ENCODE results near the gene CCL20.

CCL20 gene

GRCh38 chr2:227802882-227803281 is 10.8 kb upstream of the CCL20 start:
- no peak for DNase-seq (ENCODE audit: low read depth)

GRCh38 chr2:227804975-227805374 is 8.7 kb upstream of the CCL20 start:
- DNase-seq (ENCODE audit: low read depth), result no peak

- no peak for DNase-seq (ENCODE audit: low read depth)
Measured at GRCh38 chr2:227805578-227805977, 8.1 kb upstream of the CCL20 start.

GRCh38 chr2:227808936-227809335 is 4.7 kb upstream of the CCL20 start:
- no peak for DNase-seq (ENCODE audit: low read depth)

- DNase-seq (ENCODE audit: low read depth), result no peak
Measured at GRCh38 chr2:227812001-227812400, 1.6 kb upstream of the CCL20 start.

- DNase-seq (ENCODE audit: low read depth), result no peak
Measured at GRCh38 chr2:227813229-227813561, 447 bp upstream of the CCL20 start.

GRCh38 chr2:227815066-227815465 is 1.4 kb downstream of the CCL20 start:
- no peak for DNase-seq (ENCODE audit: low read depth)

- no peak for DNase-seq (ENCODE audit: low read depth)
Measured at GRCh38 chr2:227816507-227817294, 3.1 kb downstream of the CCL20 start.

GRCh38 chr2:227817336-227817735 is 3.7 kb downstream of the CCL20 start:
- DNase-seq (ENCODE audit: low read depth), result no peak

GRCh38 chr2:227817850-227818674 is 4.4 kb downstream of the CCL20 start:
- peak; percentile 27 for DNase-seq (ENCODE audit: low read depth)

- DNase-seq (ENCODE audit: low read depth), result no peak
Measured at GRCh38 chr2:227818675-227819397, 5.2 kb downstream of the CCL20 start.

GRCh38 chr2:227819398-227819697 is 5.7 kb downstream of the CCL20 start:
- no peak for DNase-seq (ENCODE audit: low read depth)

GRCh38 chr2:227821043-227821942 is 7.7 kb downstream of the CCL20 start:
- no peak for DNase-seq (ENCODE audit: low read depth)

GRCh38 chr2:227822416-227823003 is 8.9 kb downstream of the CCL20 start:
- no peak for DNase-seq (ENCODE audit: low read depth)

GRCh38 chr2:227823922-227824321 is 10.3 kb downstream of the CCL20 start:
- no peak for DNase-seq (ENCODE audit: low read depth)

- no peak for DNase-seq (ENCODE audit: low read depth)
Measured at GRCh38 chr2:227824711-227825110, 11.1 kb downstream of the CCL20 start.

- DNase-seq (ENCODE audit: low read depth), result no peak
Measured at GRCh38 chr2:227826019-227826521, 12.4 kb downstream of the CCL20 start.

GRCh38 chr2:227826563-227826962 is 12.9 kb downstream of the CCL20 start:
- DNase-seq (ENCODE audit: low read depth), result no peak

GRCh38 chr2:227827143-227827542 is 13.5 kb downstream of the CCL20 start:
- DNase-seq (ENCODE audit: low read depth), result no peak

GRCh38 chr2:227828477-227828912 is 14.9 kb downstream of the CCL20 start:
- no peak for DNase-seq (ENCODE audit: low read depth)

GRCh38 chr2:227829337-227829736 is 15.7 kb downstream of the CCL20 start:
- DNase-seq (ENCODE audit: low read depth), result no peak
